GM21723 (cell line): Measurements from ENCODE around the gene PXT1.
"Not testable (repeated sequence)": the region's sequence is repeated elsewhere in the genome, so short reads cannot be mapped to it uniquely, and the experiment has no call there.

ENCODE experiments used
- ATAC-seq: cut with Tn5 transposase; IDR thresholded peaks from one replicate; pipeline ENCODE4 v1.9.1; 2021; ENCODE audit warnings: mild to moderate bottlenecking, moderate library complexity; ENCODE audit not compliant: unreplicated experiment

The PXT1 gene

DNA sequence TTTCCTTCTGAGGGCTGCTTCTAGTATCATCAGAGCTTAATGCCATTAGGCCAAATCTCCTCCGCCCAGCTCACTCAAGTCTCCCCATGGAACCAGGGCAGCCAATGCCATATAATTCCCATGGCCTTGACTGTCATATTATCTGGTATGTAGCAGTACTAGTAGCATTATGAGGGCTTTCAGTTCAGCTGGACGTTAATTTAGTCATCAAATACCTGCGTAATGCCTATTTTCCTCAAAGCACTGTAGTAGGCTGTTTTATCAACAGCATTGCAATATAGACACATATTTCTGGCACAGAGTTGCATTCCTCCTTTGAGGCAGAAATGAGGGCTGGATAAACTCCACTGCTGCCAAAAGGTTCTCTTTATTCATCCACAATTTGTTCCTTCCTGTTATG lies 1.8 kb upstream of the PXT1 start:
- no peak for ATAC-seq

GRCh38 chr6:36443471-36444428 lies 1.1 kb upstream of the PXT1 start:
- ATAC-seq, result peak; percentile 7

GRCh38 chr6:36442103-36442670 lies 467 bp downstream of the PXT1 start:
- no peak for ATAC-seq

- peak; percentile 75 for ATAC-seq
Observed at GRCh38 chr6:36441307-36441894, 1.3 kb downstream of the PXT1 start.

DNA sequence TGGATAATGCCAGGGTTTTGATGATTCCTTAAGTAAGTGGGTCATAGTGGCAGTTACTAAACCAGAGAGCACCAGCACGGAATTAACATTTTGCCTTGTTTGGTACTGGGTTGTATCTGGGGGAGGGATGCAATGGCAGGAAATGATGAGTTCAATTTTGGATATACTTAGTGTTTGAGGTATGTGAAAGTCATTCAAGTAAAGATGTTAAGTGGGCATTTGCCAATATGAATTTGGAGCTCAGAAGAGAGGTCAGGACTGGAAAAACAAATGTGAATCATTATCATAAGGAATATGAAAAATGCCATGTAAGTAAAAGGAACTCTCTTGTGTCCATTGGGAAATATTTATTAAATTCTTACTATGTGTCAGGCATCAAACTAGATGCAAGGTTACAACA lies 6.2 kb downstream of the PXT1 start:
- ATAC-seq, result no peak

DNA sequence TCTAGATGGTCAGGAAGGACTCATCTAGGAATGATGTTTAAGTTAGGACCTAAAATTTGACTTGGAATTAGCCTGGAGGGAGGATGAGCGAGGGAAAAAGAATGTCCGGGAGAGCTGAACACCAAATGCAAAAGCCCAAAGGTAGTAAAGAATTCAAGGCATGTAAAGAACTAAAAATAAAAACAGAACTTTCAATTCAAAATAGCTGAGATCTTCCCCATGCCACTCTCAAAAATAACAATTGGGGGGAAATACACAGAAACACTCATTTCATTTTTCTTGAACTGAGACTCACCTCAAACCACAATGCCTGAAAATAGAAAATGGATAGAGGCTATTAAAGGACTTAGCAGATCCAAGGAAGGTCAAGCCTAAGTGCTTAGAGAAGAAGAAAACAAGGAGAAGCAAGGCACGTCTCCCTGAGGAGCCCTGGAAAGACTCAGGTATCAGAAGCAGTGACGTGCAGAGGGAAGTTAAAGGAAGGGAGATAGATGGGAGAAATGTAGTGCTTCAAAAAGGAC lies 10.4 kb downstream of the PXT1 start:
- no peak for ATAC-seq

GRCh38 chr6:36431197-36431596 lies 11.5 kb downstream of the PXT1 start:
- ATAC-seq, result no peak

DNA sequence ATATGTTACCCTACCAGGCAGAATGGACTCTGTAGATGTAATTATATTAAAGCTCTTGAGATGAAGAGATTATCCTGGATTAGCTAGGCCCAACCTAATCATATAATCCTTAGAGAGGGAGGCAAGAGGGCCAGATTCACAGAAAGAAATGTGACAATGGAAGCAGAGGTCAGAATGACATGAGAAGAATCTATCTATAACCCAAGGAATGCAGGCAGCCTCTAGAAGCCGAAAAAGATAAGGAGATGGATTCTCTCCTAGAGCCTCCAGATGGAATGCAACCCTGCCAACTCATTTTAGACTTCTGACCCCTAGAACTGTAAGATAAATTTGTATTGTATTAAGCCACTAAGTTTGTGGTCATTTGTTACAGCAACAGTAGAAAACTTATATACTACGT lies 12.3 kb downstream of the PXT1 start:
- no peak for ATAC-seq

- no peak for ATAC-seq
Observed at GRCh38 chr6:36428911-36429310, 13.7 kb downstream of the PXT1 start.

DNA sequence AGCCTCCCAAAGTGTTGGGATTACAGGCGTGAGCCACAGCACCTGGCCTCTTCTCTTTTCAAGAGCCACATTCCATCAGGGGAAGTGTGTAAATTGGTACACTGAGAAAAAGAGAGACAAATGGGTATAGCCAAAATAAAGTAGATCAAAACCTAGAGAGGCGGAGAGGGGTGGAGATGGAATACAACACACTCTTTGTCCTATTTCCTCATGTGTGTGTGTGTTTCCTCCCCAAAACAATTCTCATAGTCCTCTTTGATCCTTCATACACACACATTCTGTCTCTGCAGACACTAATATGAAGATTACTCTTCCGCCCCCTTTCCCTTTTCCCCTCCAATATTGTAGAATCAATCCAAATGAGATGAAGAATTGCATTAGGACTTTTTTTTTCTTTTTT lies 16.0 kb downstream of the PXT1 start:
- no peak for ATAC-seq

DNA sequence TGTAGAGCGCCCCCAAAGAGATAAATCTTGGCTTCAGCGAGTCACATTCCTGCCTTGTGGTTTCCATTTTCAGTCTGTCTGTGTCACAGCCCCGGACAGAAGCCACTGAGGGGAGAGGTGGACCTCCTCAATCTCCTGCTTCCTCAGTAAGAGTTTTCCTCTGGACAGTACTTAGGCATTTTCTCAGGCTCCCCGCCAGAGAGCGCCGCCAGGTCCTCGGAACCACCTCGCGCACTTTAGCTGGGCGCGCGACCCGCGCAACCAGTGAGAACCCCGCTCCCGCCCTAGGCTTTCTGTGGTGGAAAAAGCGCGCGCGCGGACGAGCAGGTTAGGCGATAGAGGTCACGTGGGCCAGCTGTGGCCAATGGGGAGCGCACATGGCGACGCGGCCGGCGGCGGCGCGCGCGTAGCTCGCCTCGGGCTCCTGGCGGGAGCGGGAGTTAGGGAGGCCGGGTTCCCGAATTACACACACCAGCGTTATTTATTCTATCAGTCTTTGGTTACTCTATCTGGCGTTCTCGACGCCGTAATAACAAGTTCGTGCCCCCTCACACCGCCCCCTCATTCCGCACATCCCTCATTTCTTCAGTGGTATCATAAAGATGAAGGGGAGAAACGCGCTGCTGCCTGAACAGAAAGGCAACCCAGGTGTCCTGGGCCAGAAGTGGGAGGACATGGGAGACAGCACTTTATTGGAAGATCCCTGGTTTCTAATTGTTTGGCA lies 19.4 kb downstream of the PXT1 start:
- ATAC-seq, result peak; percentile 85

DNA sequence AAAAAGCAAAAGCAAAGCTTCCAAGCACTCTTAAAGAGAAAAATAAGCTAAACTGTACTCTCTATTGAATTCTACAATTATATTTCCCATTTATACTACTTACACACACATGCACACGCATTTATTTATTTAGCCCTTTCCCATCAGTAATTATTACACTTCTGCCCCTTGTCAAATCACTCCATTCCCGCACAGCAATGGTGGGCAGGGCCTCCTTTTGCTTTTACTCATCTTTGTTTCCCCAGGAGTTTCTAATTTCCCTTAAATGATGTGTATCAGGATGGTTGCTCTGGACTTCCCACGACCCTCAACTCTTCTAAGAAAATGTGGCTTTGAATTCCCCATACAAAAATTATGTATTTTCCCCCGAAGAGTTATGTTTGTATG lies 19.9 kb downstream of the PXT1 start:
- peak; percentile 9 for ATAC-seq

- ATAC-seq, result no peak
Observed at GRCh38 chr6:36419310-36419709, 23.3 kb downstream of the PXT1 start.

GRCh38 chr6:36418558-36418957 lies 24.1 kb downstream of the PXT1 start:
- no peak for ATAC-seq

GRCh38 chr6:36414481-36414880 lies 28.2 kb downstream of the PXT1 start:
- no peak for ATAC-seq

GRCh38 chr6:36413489-36414480 lies 28.9 kb downstream of the PXT1 start:
- no peak for ATAC-seq

DNA sequence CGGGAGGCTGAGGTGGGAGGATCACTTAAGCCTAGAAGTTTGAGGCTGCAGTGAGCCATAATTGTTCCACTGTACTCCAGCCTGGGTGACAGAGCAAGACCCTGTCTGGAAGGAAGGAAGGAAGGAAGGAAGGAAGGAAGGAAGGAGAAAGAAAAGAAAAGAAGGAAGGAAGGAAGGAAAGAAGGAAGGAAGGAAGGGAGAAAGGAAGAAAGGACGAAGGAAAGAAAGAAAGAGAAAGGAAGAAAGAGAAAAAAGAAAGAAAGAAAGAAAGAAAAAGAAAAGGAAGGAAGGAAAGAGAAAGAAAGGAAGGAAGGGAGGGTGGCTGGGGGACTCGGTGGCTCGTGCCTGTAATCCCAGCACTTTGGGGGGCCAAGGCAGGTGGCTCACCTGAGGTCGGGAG lies 32.9 kb downstream of the PXT1 start:
- ATAC-seq, result not testable (repeated sequence)

DNA sequence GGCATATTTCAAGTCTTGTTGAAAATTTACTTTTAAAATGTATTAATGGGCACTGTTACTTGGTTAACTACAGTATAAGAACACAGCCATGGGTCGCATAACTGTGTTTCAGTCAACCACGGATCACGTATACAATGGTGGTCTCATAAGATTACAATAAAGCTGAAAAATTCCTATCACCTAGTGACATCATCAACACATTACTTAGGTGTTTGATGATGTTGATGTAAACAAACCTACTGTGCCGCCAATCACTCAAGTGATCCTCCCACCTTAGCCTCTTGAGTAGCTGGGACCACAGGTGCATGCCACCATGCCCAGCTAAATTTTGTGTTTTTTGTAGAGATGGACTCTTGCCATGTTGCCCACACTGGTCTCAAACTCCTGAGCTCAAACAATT lies 38.5 kb downstream of the PXT1 start:
- no peak for ATAC-seq

DNA sequence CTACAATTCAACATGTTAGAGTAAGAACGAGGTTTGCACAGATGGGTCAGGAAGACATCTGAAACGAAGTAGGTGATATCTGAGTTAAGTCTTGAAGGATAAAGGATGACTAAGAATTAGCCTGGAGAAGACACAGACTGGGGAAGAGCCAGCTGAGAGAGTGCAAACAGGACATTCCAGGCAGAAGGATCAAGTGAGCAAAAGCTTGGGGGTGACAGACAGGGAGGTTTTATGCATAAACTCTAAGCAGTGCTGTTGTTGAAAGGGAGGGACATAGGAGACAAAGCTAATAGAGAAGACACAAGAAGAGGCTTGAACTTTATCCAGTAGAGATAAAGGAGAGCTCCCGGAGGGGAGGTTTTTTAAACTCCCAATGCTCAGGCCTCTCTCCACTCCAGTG lies 40.2 kb downstream of the PXT1 start:
- ATAC-seq, result no peak

GRCh38 chr6:36399970-36400369 lies 42.7 kb downstream of the PXT1 start:
- ATAC-seq, result no peak
